ENCODE measurements around the gene EPB41. TPM values are rescaled to one million over a fixed set of nuclear protein-coding genes. Genes with fewer than 3 reads are reported as not detected.
"Not testable (repeated sequence)": the region's sequence is repeated elsewhere in the genome, so short reads cannot be mapped to it uniquely, and the experiment has no call there.

The EPB41 gene
- total RNA-seq, 2 donors from 2014 or later = 39.4 to 54.4 TPM

DNA sequence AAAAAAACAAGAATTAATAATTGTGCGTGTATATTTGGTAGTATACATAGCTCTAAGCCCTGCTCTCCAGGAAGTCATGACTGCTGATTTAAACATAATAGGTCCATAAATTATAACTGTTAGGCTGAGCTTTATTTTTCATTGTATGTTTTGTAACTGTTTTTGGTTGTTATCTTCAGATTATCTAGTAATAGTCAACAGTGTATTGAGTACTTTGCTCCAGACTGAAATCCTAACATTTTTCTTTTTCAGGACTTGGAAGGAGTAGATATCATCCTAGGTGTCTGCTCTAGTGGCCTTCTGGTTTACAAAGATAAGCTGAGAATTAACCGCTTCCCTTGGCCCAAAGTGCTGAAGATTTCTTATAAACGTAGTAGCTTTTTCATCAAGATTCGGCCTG is 118.5 kb downstream of the EPB41 start:
- intact Hi-C loops (cut with DNase I) = loop anchor here (2.0 to 10.0 kb wide), 2 partner anchors 150 to 248 kb away; no protein-coding TSS in a partner anchor
- Histone ChIP-seq H3K27ac (no peak overlapping the region), H3K4me3 (no peak overlapping the region), H3K36me3 (no peaks in the 10 kb centered on the region), H3K4me1 (replicated peaks) (no peaks in the 10 kb centered on the region), H3K9me3 (no peaks in the 10 kb centered on the region), H3K27me3 (replicated peaks; ENCODE audit: insufficient read depth) (no peaks in the 10 kb centered on the region)
- no peak for TF ChIP-seq POLR2A (IDR thresholded peaks at IDR 0.05)
- no peak for TF ChIP-seq POLR2AphosphoS5 (IDR thresholded peaks at IDR 0.05)
- TF ChIP-seq, protein P1, sequence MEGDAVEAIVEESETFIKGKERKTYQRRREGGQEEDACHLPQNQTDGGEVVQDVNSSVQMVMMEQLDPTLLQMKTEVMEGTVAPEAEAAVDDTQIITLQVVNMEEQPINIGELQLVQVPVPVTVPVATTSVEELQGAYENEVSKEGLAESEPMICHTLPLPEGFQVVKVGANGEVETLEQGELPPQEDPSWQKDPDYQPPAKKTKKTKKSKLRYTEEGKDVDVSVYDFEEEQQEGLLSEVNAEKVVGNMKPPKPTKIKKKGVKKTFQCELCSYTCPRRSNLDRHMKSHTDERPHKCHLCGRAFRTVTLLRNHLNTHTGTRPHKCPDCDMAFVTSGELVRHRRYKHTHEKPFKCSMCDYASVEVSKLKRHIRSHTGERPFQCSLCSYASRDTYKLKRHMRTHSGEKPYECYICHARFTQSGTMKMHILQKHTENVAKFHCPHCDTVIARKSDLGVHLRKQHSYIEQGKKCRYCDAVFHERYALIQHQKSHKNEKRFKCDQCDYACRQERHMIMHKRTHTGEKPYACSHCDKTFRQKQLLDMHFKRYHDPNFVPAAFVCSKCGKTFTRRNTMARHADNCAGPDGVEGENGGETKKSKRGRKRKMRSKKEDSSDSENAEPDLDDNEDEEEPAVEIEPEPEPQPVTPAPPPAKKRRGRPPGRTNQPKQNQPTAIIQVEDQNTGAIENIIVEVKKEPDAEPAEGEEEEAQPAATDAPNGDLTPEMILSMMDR (IDR thresholded peaks at IDR 0.05) = no peak
- 72% methylated on average over 4 of the region's 4 CpGs for WGBS
- DNase-seq (ENCODE audit: low spot score) = no peak

DNA sequence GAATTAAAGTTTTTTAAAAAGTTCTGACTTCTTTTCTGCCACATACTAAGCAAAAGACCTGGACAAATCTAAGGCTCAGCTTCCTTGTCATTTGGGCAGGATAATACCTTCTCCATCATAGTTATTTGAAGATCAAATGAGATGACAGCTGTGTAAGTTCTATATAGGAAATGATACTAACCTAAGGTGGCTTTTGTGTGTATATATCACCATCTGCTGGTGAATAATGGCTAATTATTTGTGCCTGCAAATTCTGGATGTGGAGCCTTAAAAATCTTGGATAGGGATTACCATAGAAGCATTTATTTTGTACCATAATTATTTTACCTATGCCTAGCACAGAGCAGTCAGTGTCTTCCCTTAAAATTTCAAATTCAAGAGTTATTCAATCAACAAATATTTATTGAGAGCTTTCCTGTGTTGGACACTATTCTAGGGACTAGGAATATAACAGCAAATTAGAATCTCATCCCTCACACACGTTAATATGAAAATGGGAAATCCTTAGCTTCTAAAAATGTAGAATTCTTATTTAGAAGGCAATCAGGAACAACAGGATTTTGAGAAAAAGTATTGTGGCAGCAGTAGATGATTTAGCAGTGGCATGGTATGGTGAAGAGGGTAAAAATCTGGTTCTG is 119.6 kb downstream of the EPB41 start:
- TF ChIP-seq POLR2A (IDR thresholded peaks at IDR 0.05) (no peak), POLR2AphosphoS5 (IDR thresholded peaks at IDR 0.05) (no peak)
- TF ChIP-seq, protein P1 (IDR thresholded peaks at IDR 0.05) = peak; percentile 18 to 87 (median 77)
- H3K4me3 ChIP-seq = no peak overlapping the region
- WGBS = 56% methylated on average over 1 of the region's 1 CpG
- no peaks in the 10 kb centered on the region for H3K9me3 ChIP-seq
- no peaks in the 10 kb centered on the region for H3K36me3 ChIP-seq
- H3K27me3 ChIP-seq (replicated peaks; ENCODE audit: insufficient read depth) = no peaks in the 10 kb centered on the region
- no peaks in the 10 kb centered on the region for H3K4me1 ChIP-seq (replicated peaks)
- no peak for DNase-seq (ENCODE audit: low spot score)
- H3K27ac ChIP-seq = no peak overlapping the region
- intact Hi-C loops (cut with DNase I) = loop anchor here (2.0 to 10.0 kb wide), 2 partner anchors 151 to 249 kb away; no protein-coding TSS in a partner anchor

DNA sequence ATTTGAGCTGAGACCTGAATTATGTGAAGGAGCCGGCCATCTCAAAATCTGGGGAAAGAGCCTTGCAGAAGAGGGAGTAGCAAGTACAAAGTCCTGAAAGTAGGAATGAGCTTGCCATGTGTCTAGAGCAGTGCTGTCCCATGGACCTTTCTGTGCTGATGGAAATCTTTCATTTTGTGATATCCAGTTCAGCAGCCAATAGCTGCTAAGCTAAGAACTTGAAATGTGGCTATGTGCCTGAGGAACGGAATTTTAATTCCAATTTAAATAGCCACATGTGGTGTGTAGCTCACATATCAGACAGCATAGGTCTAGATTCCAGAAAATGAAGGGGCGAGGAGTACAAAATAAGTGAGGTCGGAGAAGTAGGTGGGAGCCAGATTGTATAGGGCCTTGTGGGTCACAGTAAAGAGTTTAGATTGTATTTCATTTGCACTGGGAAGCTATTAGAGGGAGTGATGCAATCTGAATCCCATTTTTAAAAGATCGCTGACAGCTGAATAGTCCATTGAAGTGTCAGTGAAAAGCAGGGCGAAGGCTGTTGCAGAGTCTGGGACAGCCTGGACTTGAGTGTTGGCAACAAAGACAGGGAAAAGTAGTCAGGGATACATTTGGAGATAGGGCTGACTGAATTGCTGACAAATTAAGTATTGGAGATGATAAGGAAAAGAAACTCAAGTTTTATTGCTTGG is 129.1 kb downstream of the EPB41 start:
- Histone ChIP-seq H3K36me3 (no peaks in the 10 kb centered on the region), H3K27ac (no peak overlapping the region), H3K27me3 (replicated peaks; ENCODE audit: insufficient read depth) (no peaks in the 10 kb centered on the region), H3K4me3 (no peak overlapping the region), H3K9me3 (no peaks in the 10 kb centered on the region), H3K4me1 (replicated peaks) (no peaks in the 10 kb centered on the region)
- intact Hi-C loops (cut with DNase I) = no loop called here
- WGBS = 66% methylated on average over 6 of the region's 6 CpGs
- no peak for DNase-seq (ENCODE audit: low spot score)
- TF ChIP-seq POLR2A (IDR thresholded peaks at IDR 0.05) (no peak), POLR2AphosphoS5 (IDR thresholded peaks at IDR 0.05) (no peak)
- TF ChIP-seq, protein P1 (IDR thresholded peaks at IDR 0.05) = no peak

DNA sequence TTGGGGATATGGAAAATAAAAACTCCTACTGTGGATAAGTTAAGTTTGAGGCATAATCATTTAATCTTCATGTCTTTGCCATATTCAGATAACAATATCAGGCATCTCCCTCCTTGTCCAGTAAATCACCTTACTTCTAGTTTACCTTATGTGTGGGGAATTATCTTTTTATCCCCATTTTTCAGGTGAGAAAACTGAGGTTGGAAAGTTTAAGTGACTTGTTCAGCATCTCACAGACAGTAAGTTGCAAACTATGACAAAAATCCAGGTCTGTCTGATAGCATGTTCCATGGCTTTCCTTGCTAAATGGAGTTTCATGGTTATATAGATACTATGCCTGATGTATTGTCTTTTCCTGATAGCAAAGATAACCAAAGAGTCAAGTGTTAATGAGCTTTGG is 129.6 kb downstream of the EPB41 start:
- intact Hi-C loops (cut with DNase I) = no loop called here
- Histone ChIP-seq H3K9me3 (no peaks in the 10 kb centered on the region), H3K4me1 (replicated peaks) (no peaks in the 10 kb centered on the region), H3K27ac (no peak overlapping the region), H3K36me3 (no peaks in the 10 kb centered on the region), H3K4me3 (no peak overlapping the region), H3K27me3 (replicated peaks; ENCODE audit: insufficient read depth) (no peaks in the 10 kb centered on the region)
- TF ChIP-seq, protein P1 (IDR thresholded peaks at IDR 0.05) = no peak
- TF ChIP-seq POLR2A (IDR thresholded peaks at IDR 0.05) (no peak), POLR2AphosphoS5 (IDR thresholded peaks at IDR 0.05) (no peak)
- DNase-seq (ENCODE audit: low spot score) = no peak

DNA sequence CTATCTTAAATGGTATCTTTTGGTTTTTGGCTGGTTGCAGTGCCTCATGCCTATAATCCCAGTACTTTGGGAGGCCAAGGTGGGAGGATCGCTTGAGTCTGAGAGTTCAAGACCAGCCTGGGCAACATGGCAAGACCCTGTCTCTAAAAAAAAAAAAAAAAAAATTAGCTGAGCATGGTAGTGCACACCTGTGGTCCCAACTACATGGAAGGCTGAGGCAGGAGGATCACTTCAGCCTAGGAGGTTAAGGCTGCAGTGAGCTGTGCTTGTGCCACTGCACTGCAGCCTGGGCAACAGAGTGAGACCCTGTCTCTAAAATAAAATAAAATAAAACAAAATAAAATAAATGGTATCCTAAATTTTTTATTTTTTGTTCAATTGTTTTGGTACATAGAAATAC is 131.3 kb downstream of the EPB41 start:
- H3K27me3 ChIP-seq (replicated peaks; ENCODE audit: insufficient read depth); H3K9me3 ChIP-seq; DNase-seq (ENCODE audit: low spot score); H3K36me3 ChIP-seq; H3K4me3 ChIP-seq; H3K27ac ChIP-seq; intact Hi-C loops (cut with DNase I); H3K4me1 ChIP-seq (replicated peaks): not testable (repeated sequence)
- 100% methylated on average over 1 of the region's 1 CpG for WGBS

All from prostate gland (tissue), 2 donors.